AG10803 (cell line): ENCODE data around the gene PARP2.
A peak's percentile ranks its signal among the peaks of the same experiment; 100 is the strongest.

Experiments
- DNase-seq: peaks from one replicate; pipeline ENCODE4 v3.0.0; 2010; ENCODE audit warnings: low read depth
- H3K4me3 ChIP-seq: 2 replicates; pipeline ENCODE4 v1.5.1; 2011; ENCODE audit warnings: mild to moderate bottlenecking, low read length, control low read depth
- CTCF ChIP-seq: conservative IDR thresholded peaks from 2 replicates; pipeline ENCODE4 v1.5.1; 2011; ENCODE audit warnings: mild to moderate bottlenecking, low read length, control low read depth, inconsistent platforms

PARP2 gene

DNA sequence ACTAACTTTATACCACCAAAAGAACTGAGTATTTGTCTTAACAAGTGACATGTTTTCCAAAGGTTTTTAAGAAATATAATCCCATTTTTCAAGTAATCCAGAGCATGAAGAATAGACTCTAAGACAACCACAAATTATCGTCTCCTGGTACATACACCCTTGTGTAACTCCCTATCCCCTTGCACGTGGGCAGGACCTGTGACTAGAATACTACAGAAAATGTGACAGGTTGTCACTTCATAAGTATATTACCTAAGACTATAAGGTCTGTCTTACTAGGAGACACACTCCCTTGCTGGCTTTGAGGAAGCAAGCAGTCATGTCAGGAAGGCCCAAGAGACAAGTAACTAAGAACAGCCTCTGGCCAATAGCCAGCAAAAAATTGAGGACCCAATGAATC, 29.4 kb upstream of the PARP2 start:
- no peak for DNase-seq
- TF ChIP-seq CTCF, result no peak

GRCh38 chr14:20317720-20318119, 25.7 kb upstream of the PARP2 start:
- H3K4me3 ChIP-seq, result no peak overlapping the region
- TF ChIP-seq CTCF, result no peak
- DNase-seq, result no peak

More for the DNA sequence above, 29.4 kb upstream of the PARP2 start:
- H3K4me3 ChIP-seq, result no peak overlapping the region

DNA sequence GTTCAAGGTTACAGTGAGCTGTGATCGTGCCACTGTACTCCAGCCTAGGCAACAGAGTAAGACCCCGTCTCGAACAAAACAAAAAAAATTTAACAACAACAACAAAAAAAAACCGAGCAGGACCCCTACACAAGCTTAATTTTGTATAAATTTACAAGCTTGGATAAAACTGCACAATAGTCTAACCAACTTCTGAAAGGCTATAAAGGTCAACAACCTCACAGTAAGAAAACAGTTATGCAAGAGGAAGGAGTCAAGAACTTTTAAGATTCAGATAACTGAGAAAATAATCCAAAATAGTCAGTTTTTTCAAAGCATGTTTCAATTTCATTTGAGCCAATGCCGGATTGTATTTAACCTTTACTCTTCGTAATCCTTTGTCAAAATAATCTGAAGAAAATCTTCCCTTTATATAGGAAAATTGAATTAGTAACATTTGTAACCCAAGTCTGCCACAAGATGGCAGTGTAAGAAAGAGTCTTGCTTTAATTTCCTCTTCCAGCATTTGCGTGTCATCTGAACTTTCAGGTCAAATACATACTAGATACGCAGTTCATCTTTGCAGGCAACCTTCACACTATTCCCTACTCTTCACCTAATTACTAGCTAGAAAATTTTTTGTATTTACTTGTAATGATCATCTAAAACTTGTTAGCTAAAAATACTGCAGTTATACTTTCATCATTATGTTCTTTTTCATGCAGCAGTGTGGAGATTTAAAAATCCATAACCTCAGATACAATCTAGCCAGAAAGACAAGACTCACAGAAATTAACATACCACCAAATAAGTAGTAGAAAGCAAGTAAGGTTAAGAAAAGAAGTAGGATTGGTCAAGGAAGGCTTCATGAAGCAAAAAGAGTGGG, 16.2 kb upstream of the PARP2 start:
- peak; percentile 74 for TF ChIP-seq CTCF
- peak; percentile 68 for DNase-seq
- no peak overlapping the region for H3K4me3 ChIP-seq

DNA sequence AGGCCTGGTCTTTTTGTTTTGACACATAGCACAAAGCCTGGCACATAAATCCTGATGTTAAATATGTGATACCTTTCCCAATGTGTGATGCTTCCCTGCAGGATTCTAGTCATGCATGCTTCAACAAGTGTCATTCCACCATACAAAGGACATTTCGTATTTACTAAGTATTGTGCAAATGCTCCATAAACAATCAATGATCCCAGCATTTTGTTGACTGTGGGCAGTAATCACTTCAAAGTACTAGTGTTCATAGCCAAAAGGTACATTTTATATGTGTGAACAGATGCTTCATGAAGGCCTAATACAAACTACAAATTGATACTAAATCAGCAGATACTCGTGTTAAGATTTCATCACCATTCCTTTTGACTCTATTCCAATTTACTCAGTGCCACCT, 14.7 kb upstream of the PARP2 start:
- no peak overlapping the region for H3K4me3 ChIP-seq
- no peak for TF ChIP-seq CTCF
- no peak for DNase-seq

DNA sequence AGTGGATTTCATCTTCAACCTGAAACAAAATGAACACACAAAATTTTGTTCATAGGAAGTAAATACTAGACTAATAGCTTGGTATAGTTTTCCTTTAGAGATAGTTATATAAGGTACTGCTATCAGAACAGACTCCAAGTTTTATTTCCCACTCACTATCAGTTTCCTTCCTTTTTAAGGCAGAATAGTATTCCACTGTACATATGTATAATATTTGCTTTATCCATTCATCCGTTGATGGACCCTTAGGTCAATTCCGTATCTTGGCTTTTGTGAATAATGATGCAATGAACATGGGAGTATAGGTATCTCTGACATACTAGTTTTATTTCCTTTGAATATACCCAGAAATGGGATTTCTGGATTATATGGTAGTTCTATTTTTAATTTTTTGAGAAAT, 14.1 kb upstream of the PARP2 start:
- H3K4me3 ChIP-seq, result no peak overlapping the region
- no peak for DNase-seq
- TF ChIP-seq CTCF, result no peak

GRCh38 chr14:20331053-20331613, 12.3 kb upstream of the PARP2 start:
- no peak for TF ChIP-seq CTCF
- H3K4me3 ChIP-seq, result no peak overlapping the region
- DNase-seq, result no peak

DNA sequence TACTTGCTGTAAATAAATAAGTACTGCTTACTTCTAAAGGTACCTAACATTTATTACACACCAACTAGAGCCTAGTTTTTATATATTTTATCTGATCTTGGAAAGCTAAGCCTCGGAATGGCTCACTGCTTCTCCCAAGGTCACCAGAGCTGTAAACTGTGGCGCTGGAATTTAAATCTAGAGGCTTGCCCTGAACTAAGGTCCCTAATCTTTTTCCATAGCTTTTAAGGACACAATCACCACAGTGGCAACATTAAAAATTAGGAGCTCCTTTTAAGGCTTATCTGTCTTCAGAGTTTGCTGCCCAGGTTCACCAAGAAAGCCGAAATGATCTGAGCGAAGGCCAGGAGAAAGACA, 11.0 kb upstream of the PARP2 start:
- peak overlapping the region; percentile 70 for H3K4me3 ChIP-seq
- DNase-seq, result peak; percentile 9
- TF ChIP-seq CTCF, result no peak
